Stimulated activated CD4-positive, alpha-beta T cell treated with anti-CD3 and anti-CD28 coated beads, TNF-alpha, amount 100 ng/mL, for 1 hour (primary cell): ENCODE data around the gene DLAT.
A peak's percentile ranks its signal among the peaks of the same experiment; 100 is the strongest.
"Not testable (repeated sequence)": the region's sequence is repeated elsewhere in the genome, so short reads cannot be mapped to it uniquely, and the experiment has no call there.

Experiments
- DNase-seq, 3 donors: peaks; one replicate each; pipeline ENCODE4 v3.0.0-alpha.2; 2020; ENCODE audit warnings: low read depth in 3 of 3, low spot score in 1 of 3

DLAT gene

GRCh38 chr11:112024773-112025678, at the start of gene DLAT:
DLAT (plus strand) TSS chr11:112025408; CDS start chr11:112025473, 65 bp downstream.
- DNase-seq, result peak; percentile 50 to 65 (median 51)

DNA sequence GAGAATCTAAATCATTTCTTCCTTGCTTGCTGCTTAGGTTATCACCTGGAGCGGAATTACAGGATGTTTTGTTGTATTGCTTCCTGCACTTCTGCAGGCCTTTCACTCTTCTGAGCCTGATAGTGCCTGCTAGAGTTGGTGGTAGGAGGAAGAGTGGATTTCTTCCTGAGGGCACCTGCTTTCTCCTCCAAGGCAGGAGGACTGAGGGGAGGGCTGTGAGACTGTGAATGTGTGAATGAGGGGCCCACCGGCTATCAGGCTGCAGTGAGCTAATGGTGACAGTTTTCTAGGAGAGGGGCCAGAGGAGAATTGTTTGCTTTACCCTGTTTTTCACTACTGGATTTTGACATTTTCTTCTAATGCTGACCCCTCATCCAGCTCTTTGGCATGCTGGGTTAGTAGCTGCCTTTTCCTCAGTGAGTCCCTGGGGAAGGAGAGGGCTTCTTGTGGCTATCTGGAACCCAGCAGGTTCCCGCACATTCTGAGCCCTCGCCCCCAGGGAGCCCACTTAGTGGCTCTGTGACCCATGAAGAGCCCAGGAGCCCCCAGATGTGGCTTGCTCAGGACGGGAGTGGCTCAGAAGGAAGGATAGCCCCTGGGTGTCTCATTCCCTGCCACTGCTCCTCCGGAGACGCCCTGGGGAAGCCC, 49.0 kb upstream of the DLAT start:
- DNase-seq, result no peak

DNA sequence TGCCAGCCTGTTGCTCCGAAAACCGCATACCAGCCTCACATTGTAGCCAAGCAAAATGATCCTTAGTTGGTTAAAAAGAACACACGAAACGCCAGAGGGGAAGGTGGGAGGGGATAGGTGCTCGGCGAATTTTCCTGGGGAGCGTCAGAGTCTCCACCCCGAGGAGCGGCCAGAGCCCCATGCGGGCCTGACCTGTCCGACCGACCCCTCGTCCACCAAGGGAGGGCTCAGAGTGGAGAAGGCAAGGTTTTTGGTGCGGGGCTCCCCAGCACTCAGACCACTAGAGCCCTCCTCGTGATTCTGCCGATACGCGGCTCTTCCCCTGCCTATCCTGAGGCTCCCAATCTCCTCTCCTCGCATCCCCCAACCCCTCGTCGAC, 48.5 kb upstream of the DLAT start:
- no peak for DNase-seq

GRCh38 chr11:111977146-111978027, 47.8 kb upstream of the DLAT start:
- DNase-seq, result no peak

- DNase-seq, result no peak
Observed at GRCh38 chr11:111978028-111978771, 47.0 kb upstream of the DLAT start.

GRCh38 chr11:111980062-111980461, 45.1 kb upstream of the DLAT start:
- no peak for DNase-seq

- no peak for DNase-seq
Observed at GRCh38 chr11:111981270-111981669, 43.9 kb upstream of the DLAT start.

DNA sequence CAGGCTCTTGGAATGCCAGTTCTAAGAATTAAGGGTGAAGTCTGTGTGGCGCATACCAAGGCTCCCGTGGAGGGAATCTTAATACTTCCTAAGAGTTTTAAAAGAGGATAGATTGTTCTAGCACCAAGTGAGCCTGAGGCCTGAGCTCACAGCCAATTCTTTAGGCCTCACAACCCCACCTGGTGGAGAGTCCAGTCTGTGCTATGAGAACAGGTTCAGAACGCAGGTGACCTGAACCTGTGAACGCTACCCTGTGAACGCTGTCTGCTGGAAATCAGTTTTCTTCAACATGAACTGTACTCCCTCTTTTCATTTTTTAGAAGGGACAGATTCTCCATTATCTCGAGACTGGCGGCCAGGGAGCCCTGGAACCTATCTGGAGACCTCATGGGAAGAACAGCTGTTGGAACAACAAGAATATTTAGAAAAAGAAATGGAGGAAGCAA, 43.2 kb upstream of the DLAT start:
- peak in 2 of 3 donors; percentile 20 to 39 for DNase-seq

DNA sequence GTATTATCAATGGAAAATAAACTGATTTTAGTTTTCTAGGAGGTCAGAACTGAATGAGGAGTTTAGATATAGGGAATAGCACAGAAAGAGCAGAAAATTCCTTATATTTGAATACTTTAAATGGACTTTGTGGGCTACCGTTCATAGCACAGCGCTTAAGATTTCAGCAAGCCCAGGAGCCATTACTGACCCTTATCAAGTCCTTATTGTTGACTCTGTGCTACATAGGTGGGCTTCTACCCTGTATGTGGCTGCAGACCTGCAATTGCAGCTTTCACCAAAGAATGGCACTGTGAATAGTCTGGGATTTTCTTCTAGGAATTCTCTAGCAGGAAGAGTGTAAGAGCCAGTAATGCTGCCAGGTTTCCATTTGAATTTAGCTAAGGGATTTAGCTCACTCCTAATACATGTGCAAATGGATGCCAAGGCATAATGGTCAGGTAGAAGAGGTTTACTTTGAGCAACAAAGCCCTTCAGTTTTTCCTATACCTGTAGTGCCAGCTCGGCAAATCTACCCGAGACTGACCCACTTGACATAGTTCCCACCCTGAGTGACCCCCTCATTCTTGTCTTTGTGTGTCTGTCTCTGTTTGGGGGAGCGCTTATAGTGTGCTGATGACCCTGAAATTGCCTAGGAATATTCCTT, 42.5 kb upstream of the DLAT start:
- DNase-seq, result no peak

GRCh38 chr11:111983187-111983986, 41.8 kb upstream of the DLAT start:
- DNase-seq, result no peak

DNA sequence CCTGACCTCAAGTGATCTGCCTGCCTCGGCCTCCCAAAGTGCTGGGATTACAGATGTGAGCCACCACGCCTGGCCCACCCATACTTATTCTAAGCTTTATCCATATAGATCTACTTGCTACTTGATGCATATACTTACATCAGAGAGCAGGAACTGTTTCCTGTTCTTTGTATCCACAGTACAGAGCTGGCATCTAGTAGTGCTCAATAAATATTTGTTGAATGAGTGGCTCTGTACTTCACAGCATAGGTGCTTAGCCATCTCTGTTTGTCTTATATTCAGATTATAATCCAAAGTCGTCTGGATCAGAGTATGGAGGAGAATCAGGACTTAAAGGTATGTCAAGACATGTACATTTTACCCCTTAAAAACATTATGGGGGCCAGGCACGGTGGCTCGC, 38.6 kb upstream of the DLAT start:
- no peak for DNase-seq

DNA sequence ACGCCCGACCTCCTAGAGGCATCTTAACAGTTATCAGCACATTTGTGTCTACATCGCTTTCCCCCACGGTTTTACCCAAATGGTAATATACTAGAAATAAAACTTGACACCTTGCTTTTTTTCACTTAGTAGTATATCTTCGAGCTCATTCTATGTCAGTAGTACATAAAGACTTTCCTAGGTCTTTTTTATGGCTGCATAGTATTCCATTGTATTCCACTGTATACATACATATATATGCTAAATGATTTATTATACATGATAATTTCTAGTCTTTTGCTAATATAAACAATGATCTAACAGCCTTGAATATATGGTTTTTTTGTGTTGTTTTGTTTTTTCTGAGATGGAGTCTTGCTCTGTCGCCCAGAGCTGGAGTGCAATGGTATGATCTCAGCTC, 34.8 kb upstream of the DLAT start:
- no peak for DNase-seq

DNA sequence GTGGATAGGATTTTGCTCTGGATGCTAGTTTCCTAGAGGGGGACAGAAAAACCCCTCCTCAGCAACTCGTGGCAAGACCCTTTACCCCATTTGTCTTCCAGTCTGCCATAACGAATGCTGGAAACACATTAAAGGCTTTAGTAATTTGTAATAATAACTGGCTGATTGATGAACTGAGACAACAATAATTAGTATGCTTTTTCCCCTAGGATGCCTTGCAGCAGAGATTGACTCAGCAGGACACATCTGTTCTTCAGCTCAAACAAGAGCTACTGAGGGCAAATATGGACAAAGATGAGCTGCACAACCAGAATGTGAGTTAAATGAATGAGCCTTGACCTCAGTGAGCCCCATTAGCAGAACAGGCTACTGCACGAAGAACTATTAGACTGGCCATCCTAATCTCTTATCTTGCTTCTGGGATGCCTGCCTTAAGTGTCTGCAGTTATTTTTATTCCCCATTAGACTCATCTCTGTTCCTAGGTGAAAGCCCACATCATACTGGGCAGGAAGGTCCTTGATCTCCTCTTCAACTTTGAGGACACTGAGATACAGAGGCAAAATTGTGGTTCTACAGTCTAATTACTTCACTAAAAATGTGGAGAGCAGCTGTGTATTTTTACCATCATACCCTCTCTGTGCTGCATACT, 32.9 kb upstream of the DLAT start:
- no peak for DNase-seq

GRCh38 chr11:111996129-111996528, 29.1 kb upstream of the DLAT start:
- no peak for DNase-seq

- DNase-seq, result not testable (repeated sequence)
Observed at GRCh38 chr11:111996669-111997068, 28.5 kb upstream of the DLAT start.

- DNase-seq, result no peak
Observed at GRCh38 chr11:111999111-111999510, 26.1 kb upstream of the DLAT start.

DNA sequence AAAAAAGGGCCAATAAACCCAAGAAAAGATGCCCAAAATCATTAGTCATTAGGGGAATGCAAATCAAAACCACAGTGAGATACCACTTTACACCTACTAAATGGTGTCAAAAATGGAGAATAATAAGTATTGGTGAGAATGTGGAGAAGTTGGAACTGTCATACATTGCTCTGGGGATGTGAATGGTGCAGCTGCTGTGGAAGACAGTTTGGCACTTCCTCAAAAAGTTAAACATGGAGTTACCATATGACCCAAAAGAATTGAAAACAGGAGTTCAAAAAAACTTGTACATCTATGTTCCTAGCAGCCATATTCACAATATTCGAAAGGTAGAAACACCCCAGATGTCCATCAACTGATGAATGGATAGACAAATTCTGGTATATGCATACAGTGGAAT, 24.5 kb upstream of the DLAT start:
- no peak for DNase-seq

- no peak for DNase-seq
Observed at GRCh38 chr11:112002491-112003216, 22.6 kb upstream of the DLAT start.
